GM12865 (cell line): ENCODE measurements around the gene NUB1.

ENCODE experiments used
- DNase-seq: peaks from one replicate; pipeline ENCODE4 v3.0.0; 2010; ENCODE audit warnings: low read depth
- H3K4me3 ChIP-seq: 2 replicates; pipeline ENCODE4 v1.5.1; 2011; ENCODE audit warnings: mild to moderate bottlenecking, low read depth, low read length, control low read depth
- CTCF ChIP-seq: IDR thresholded peaks from 2 replicates; pipeline ENCODE4 v1.5.1; 2011; ENCODE audit warnings: low read length, control low read depth, low read depth, inconsistent platforms; ENCODE audit not compliant: insufficient read depth; ENCODE audit errors: missing control alignments

NUB1 gene

GRCh38 chr7:151402029-151402835, 60.6 kb downstream of the NUB1 start:
- no peak for DNase-seq
- H3K4me3 ChIP-seq, result no peak overlapping the region
- TF ChIP-seq CTCF, result no peak

GRCh38 chr7:151403764-151404163, 62.2 kb downstream of the NUB1 start:
- no peak for DNase-seq

GRCh38 chr7:151404216-151405011, 62.8 kb downstream of the NUB1 start:
- no peak for TF ChIP-seq CTCF
- DNase-seq, result no peak
- H3K4me3 ChIP-seq, result no peak overlapping the region

More at GRCh38 chr7:151403764-151404163, 62.2 kb downstream of the NUB1 start:
- TF ChIP-seq CTCF, result no peak
- no peak overlapping the region for H3K4me3 ChIP-seq

GRCh38 chr7:151405056-151405455, 63.4 kb downstream of the NUB1 start:
- no peak for DNase-seq
- no peak overlapping the region for H3K4me3 ChIP-seq
- TF ChIP-seq CTCF, result no peak

GRCh38 chr7:151405588-151405987, 64.0 kb downstream of the NUB1 start:
- no peak overlapping the region for H3K4me3 ChIP-seq
- DNase-seq, result no peak
- no peak for TF ChIP-seq CTCF

- TF ChIP-seq CTCF, result no peak
- H3K4me3 ChIP-seq, result no peak overlapping the region
- no peak for DNase-seq
Measured at GRCh38 chr7:151406051-151406875, 64.7 kb downstream of the NUB1 start.
